HTERT RPE-1 (cell line): ENCODE data around the gene BMERB1.
"Not testable (repeated sequence)": the region's sequence is repeated elsewhere in the genome, so short reads cannot be mapped to it uniquely, and the experiment has no call there.

Experiments
- in situ Hi-C: fragments of 300-500 bp; cut with MboI; formaldehyde crosslinking; loops from 4 replicates; pipeline ENCODE4 v1.14.3; 2020; ENCODE audit warnings: low sequenced_read_pairs

BMERB1 gene

GRCh38 chr16:15434425-15435215 is at the start of gene BMERB1:
Gene BMERB1 (plus strand): TSS chr16:15434588. CDS start chr16:15434654, 66 bp downstream.
- in situ Hi-C loops: no loop called here

- in situ Hi-C loops: not testable (repeated sequence)
Observed at GRCh38 chr16:15388060-15388459, 46.3 kb upstream of the BMERB1 start.

- in situ Hi-C loops: not testable (repeated sequence)
Observed at GRCh38 chr16:15389916-15390315, 44.5 kb upstream of the BMERB1 start.

DNA sequence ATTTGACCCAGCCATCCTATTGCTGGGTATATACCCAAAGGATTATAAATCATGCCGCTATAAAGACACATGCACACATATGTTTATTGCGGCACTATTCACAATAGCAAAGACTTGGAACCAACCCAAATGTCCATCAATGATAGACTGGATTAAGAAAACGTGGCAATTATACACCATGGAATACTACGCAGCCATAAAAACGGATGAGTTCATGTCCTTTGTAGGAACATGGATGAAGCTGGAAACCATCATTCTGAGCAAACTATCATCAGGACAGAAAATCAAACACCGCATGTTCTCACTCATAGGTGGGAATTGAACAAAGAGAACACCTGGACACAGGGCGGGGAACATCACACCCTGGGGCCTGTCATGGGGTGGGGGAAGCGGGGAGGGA is 41.4 kb upstream of the BMERB1 start:
- in situ Hi-C loops: not testable (repeated sequence)

- in situ Hi-C loops: not testable (repeated sequence)
Observed at GRCh38 chr16:15395631-15396508, 38.5 kb upstream of the BMERB1 start, which contains the start of gene MPV17L. Gene MPV17L (plus strand): TSS chr16:15395754. CDS start chr16:15395898, 144 bp downstream.

DNA sequence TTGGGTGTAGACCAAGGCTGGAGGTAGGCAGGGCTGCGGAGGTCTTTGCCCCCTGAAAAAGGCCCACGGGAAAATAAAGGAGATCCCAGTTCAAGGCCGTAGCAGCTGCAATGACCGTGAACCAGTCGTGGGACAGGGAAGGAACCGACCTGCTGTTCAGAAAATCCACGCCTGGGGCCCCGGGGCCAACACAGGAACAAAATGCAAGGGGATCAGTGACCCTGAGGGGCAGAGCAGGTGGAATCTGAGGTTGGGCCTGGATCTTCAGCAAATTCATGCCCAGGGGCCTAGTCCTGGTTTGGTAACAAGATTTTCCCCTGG is 37.9 kb upstream of the BMERB1 start:
- in situ Hi-C loops: not testable (repeated sequence)

GRCh38 chr16:15396948-15397594 is 37.3 kb upstream of the BMERB1 start:
- in situ Hi-C loops: no loop called here

- in situ Hi-C loops: no loop called here
Observed at GRCh38 chr16:15398618-15399316, 35.6 kb upstream of the BMERB1 start.

GRCh38 chr16:15399317-15399716 is 35.1 kb upstream of the BMERB1 start:
- in situ Hi-C loops: no loop called here

DNA sequence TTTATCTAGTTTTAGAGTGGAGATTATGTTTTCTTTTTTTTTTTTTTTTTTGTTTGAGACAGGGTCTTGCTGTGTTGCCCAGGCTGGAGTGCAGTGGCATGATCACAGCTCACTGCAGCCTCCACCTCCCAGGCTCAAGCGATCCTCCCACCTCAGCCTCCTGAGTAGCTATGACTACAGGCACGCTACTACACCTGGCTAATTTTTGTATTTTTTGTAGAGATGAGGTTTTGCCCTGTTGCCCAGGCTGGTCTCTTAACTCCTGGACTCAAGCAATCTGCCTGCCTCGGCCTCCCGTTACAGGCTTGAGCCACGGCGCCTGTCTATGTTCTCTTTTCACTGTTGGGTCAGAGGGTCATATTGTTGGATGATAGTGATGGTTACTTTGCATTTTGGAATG is 34.1 kb upstream of the BMERB1 start:
- in situ Hi-C loops: not testable (repeated sequence)

- in situ Hi-C loops: no loop called here
Observed at GRCh38 chr16:15401972-15402371, 32.4 kb upstream of the BMERB1 start.

DNA sequence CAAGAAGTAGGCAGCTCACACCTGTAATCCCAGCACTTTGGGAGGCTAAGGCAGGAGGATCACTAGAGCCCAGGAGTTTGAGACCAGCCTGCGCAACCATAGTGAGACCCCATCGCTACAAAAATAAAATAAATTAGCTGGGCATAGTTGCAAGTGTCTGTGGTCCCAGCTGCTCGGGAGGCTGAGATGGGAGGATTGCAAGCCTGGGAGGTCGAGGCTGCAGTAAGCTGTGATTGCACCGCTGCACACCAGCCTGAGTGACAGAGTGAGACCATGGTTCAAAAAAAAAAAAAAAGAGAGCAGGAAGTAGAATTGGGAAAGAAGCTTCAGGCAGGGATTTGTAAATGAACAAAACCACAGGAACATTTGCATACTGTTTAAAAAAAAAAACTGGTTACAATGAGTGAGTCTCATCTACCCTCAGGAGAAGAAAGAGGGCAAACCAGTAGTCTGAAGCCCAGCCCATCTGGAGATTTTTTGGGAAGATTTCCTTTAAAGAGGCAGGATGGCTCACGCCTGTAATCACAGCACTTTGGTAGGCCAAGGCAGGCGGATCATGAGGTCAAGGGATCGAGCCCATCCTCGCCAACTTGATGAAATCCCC is 30.9 kb upstream of the BMERB1 start:
- in situ Hi-C loops: no loop called here

DNA sequence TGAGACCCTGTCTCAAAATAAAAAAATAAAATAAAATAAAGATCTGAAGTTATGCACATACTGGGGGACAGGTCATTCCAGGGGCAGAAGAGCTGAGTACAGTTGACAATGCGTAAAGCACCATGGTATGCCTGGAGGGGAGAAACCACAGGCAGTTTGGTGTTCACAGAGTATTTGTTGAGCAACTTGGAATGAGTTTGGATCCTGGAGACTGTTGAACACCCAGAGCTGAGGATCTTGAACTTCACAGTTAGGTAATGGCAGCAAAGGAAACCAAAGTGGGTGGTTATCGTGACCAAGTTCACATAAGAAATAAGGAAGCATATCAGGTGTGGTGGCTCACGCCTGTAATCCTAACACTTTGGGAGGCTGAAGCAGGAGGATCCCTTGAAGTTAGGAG is 30.3 kb upstream of the BMERB1 start:
- in situ Hi-C loops: not testable (repeated sequence)

GRCh38 chr16:15404792-15405191 is 29.6 kb upstream of the BMERB1 start:
- in situ Hi-C loops: no loop called here

DNA sequence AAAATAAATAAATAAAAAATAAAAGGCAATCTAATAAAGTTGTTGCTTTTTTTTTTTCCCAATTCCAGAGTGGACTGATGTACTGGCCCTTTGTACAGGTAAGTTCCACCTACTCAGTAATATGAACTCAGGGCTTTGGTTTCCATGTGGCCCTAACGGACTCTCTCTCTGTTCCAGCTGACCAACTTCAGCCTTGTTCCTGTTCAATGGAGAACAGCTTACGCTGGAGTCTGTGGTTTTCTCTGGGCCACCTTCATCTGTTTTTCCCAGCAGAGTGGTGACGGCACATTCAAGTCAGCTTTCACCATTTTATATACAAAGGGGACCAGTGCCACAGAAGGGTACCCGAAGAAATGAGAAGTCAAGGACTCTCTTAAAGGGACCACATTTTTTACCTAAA is 26.6 kb upstream of the BMERB1 start:
- in situ Hi-C loops: not testable (repeated sequence)

DNA sequence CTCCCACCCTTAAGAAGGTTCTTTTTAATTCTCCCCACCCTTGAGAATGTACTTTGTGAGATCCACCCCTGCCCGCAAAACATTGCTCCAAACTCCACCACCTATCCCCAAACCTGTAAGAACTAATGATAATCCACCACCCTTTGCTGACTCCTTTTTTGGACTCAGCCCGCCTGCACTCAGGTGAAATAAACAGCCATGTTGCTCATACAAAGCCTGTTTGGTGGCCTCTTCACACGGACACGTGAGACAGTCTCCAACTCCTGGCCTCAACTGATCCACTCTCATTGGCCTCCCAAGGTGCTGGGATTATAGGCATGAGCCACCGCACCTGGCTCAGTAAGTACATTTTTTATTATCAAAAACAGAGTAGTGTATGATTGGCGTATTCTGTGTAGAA is 24.9 kb upstream of the BMERB1 start:
- in situ Hi-C loops: not testable (repeated sequence)

- in situ Hi-C loops: no loop called here
Observed at GRCh38 chr16:15415511-15415985, 18.8 kb upstream of the BMERB1 start.

DNA sequence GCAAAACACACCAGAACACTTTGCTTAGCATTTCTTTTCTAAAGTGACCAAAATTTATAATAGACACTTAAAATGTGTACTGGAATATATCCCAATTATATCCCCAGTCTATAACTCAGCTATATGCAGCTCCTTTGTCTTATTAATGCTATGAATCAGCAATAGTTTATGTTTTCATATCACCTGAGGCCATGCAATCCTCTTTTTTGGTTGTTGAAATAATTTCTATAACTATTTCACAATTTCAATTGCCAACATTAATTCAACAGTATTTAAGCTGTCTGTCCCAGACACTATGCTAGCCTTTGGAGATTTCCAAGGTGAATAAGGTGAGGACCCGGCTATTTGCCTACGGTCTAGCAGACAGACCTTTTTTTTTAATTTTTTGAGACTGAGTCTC is 17.2 kb upstream of the BMERB1 start:
- in situ Hi-C loops: no loop called here

GRCh38 chr16:15418206-15418605 is 16.2 kb upstream of the BMERB1 start:
- in situ Hi-C loops: no loop called here

- in situ Hi-C loops: not testable (repeated sequence)
Observed at GRCh38 chr16:15421696-15422095, 12.7 kb upstream of the BMERB1 start.
